RCC 7860 (cell line): Measurements from ENCODE around the gene DNAJA4.

Source experiments
- DNase-seq: peaks from one replicate; pipeline ENCODE4 v3.0.0-alpha.2; 2015; ENCODE audit warnings: low spot score
- FAIRE-seq: peaks from 2 replicates; lab custom pipeline; 2012; peaks lifted over from hg19 to GRCh38; lab: Jason Lieb, UNC

DNAJA4 gene

DNA sequence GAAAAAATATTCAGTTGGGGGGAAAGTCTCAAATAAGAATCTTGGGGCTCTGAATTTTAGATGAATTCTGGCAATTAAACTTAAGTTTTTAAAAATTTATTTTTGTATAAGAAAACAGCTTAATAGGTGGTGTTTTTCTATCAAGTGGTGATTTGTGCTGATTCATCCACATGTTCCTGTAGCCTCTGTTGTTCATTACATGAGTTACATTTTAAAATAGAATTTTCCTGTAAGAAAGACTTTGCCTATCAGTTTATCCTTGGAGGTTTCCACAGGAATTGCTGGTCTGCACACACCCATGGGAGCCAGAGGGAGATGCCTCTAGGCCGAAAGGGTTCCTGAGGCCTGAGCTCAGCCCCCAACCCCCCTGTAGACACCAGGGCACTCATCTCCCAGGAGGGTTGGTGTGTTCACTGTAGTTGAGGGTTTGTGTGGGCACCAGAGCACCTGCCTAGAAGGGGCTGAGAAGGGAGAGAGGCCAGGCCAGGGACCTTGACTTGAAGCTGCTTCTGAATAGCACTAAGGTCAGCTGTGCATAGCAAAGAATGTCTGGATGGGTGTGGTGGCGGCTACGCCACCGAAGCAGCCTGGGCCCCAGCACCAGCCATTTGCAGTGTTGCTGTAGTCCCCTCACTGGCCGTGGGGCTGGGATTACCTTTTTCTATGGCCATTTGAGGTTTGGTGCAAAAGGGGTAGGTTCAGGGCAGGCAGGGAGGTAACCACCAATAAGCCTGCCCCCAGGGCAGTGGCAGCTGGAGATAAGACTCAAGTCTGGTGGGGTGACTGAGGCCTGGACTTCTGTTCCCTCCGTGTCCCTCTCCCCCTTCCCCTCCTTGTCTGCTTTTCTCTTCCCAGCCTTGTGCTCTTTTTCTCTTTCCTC, 11.9 kb downstream of the DNAJA4 start:
- no peak for FAIRE-seq

DNA sequence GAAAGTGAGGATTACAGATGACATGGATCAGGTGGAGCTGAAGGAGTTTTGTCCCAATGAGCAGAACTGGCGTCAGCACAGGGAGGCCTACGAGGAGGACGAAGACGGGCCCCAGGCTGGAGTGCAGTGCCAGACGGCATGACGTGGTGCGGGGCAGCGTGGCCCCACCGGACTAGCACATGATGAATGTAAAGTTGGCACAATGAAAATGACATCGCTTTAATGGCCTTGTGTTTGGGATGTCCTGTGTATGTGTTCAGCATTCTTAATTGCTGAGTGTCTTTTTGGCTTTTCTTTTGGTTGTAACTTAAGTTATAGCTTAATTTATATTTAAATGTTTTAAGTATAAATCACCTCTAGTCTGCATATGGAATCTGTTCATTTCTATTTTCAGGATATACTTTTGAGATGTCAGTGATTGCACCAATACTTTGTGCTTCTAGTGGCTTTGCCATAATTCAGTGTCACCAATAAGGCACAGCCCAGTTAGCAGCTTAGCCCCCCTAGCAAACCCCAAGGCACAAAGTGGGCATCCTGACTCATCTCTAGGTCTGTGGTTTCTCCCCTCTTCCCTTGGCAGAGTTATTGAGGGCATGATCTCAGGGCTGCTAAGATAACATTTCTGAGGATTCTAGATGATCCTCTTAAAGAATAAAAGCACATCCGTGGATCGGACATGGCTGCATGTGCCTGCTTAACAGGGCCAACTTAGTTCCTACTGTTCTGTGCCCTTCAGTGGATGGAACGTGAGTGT, 16.1 kb downstream of the DNAJA4 start:
- no peak for DNase-seq
- no peak for FAIRE-seq

More for the DNA sequence above, 11.9 kb downstream of the DNAJA4 start:
- DNase-seq: no peak

DNA sequence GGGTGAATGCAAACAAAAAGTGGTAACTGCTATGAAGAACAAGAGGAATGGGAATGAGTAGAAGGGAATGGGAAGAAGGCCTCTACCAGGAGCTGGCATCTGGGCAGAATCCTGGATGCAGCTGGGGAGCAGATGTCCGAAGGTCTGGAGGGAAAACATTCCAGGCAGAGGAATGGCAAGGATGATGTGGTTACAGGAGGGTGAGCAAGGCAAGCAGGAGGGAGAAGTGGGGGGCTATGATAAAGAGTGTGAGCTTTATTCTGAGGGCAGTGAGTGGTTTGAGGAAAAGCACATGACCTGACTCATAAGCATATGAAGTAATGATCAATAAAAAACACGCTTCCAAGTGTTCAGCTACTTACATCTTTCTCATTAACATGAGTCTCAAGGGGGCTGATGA, 18.0 kb downstream of the DNAJA4 start:
- DNase-seq: no peak
- FAIRE-seq: no peak

DNA sequence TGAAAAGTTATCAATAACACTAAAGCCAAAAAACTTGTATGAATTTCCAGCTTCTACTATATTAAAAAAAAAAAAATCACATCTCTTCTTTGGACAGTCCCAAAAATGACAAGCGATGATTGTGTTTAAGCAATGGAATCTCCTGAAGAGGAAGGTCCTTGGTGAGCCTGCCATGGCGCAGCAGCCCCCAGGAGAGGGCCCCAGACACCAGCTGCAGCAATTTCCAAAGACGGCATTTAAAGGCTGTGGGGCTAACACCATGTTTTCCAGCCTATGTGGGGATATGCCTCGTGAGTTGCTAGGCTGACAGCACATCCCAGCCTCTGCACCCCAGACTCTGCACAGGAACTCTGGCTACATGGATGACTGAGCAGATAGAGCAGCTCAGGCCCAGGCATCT, 20.4 kb downstream of the DNAJA4 start:
- DNase-seq (no peak), FAIRE-seq (no peak)

DNA sequence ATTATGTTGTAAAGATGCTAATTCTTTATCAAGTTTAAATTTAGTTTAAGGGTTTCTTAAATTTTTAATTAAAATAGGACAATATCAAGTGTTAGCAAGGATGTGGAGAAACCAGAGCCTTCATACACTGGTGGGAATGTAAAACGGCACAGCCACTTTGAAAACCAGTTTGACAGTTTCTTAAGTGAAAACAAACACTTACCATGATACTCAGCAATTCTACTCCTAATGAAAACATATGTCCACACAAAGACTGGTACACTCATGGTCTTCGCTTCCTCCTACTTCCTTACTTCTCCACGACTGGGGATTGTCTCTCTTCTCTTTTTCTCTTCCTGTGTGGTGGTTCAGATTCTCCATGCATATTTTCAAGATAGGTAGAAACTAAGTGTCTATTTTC, 25.9 kb downstream of the DNAJA4 start:
- FAIRE-seq: no peak
- no peak for DNase-seq

DNA sequence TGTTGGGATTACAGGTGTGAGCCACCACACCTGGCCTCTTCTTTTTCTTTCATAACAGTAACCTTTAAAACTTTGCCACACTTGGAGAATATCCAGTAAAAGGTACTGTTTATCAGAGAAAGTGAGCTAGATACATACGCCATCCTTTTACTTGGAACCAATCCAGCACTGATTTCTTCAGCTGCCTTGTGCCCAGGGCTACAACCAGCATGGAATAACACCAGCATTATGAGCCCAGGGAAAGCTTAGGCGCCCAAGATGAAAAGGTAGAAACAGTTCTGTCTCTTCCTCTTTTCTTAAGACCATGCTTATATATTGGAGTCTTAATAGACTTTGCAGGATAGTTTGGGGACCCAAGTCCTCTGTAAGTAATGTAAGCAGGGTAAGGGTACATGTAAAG, 26.7 kb downstream of the DNAJA4 start:
- FAIRE-seq: no peak

DNA sequence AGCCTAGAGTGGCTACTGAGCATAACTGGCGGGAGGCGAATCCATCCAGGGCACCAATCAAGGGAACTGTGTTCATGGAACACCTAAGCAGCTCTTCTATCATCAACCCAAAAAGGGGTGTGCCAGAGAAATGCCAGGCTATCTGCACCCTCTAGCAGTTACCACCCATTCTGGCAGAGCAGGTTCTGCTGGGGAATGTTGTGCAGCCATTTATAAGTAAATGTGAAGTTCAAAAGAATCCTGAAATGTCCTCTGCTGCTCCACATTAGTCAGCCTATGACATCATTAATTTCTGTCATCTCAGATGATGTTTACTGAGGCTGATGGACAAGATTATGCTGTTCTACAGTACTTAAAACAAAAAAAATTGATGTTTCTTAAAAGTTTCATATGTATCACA, 27.3 kb downstream of the DNAJA4 start:
- FAIRE-seq: no peak

More for the DNA sequence above, 26.7 kb downstream of the DNAJA4 start:
- no peak for DNase-seq

DNA sequence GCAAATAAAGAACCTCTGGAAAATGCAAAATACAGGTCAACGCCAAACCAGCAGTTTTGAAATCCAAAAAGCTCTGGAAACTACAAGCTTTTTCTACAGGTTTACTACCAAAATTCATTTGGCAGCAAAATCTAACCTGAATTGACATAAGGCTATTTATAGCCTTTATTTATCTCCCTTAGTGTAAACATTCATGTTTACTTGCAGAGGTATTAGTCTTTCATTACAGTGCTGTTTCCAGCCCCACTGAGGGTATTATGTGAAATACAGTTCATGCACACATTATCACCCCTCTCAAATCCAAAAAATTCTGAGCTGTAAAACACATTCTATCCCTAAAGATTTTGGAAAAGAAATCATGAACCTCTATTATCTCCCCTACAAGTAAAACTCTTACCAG, 27.9 kb downstream of the DNAJA4 start:
- no peak for FAIRE-seq

More for the DNA sequence above, 27.3 kb downstream of the DNAJA4 start:
- DNase-seq: no peak

DNA sequence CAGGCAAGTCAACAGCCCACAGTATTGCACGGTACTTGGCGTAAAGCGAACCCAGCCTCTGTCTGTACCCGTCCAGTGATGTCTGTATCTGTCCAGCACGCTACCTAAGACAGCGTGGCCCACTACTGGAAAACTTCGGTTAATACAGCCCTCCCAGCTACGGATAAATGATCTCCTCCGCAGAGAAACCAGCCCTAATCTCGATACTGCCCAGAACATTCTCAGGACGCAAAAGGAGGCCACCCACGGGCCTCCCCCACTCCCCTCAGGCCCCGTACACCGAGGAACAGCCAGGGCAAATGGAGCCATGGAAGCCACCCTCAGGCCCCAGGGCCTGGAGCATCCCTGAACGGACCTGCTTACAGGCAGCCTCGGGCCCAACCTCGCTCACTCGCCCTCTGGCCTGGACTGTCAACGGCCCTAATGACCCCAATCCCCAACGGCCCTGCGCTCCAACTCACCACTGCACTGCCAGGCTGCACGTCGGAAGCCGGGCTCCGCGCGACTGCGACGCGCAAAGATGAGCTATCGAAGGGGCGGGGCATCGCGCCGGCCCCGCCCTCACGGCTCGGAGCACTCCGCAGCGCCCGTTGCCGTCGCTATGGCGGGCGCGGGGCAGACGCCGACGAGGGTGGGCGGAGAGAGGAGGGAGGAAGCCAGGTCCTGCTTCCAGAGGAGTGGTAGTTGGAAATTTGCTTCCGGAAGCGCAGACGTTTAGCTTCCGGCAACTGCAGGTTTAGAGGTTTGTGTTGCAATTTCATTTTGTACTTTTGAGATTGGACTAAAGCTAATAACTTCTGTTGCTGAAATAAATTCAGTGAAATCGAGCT, 35.0 kb downstream of the DNAJA4 start, which contains the start of gene SKIC8:
TSS of gene SKIC8 (minus strand) at position 509 of the 830 bp plus-strand sequence. CDS start 3,923 bp downstream, outside the sequence.
- DNase-seq (peak; percentile 85), FAIRE-seq (peak; percentile 39)

More for the DNA sequence above, 27.9 kb downstream of the DNAJA4 start:
- no peak for DNase-seq

DNA sequence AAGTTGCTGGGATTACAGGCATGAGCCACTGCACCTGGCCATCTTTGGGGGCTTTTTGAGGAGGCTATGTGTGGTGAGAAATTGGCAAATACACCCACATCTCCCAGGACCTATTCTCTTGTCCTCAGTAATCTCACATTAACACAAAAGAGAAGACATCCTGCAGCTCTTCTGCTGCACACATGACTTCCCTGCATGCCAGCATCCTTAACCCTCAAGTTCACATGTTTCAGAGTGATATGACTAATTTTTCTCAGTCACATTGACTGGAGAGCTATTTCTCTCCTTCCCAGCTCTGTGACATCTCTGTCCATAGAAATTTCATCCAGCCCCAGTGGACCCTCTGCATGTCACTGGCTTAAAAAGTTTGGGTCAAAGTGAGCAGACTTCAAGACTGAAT, 37.0 kb downstream of the DNAJA4 start:
- FAIRE-seq (no peak), DNase-seq (peak; percentile 38)

DNA sequence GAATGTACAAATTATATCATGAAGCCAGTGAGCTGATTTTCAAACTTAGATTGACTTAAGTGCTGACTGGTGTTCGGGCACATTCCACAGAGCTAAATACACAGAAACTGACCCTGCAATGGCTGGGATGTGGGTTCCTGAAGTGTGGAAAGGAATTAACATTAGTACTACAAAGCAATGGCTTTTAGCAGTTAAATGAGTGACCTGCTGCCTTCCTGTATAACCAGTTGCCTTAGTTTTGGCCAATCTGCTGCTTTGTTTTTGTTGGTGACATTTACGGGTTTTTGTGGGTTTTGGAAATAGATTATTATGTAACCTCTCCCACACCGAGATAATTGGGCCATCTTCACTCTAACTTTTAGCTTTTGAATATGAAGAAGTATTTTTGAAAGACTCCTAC, 37.5 kb downstream of the DNAJA4 start:
- DNase-seq (peak; percentile 21), FAIRE-seq (no peak)

DNA sequence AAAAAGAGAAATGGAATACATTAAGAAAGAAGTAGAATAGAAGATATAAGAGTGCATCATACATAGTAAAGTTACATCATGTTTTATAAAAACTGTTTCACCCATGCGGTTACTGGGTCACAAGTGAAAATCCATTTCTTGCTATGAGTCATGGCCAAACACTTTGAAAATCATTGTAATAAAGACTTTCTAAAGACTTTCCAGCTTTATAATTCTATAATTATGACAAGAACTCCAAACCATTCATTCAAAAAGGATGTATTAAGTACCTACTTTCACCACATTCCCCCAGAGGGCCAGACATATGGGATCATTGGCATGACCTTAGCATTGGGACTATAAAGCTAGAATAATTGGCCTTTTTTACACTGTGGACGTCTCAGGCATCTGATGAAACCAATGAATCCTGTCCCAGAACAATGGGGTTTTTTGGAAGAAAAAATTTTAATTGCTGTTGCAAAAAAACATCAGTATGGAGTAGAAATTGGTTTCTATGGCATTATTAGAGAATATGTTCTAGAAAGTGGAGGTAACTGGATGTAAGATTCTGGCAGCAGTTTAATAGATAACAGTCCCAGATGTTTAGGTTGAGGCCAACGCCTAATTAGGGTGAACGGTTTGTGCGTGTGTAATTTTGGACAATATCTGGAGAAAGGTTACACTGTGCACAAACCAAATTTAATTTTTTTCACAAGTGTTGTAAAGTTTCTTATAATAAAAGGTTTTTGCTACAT, 38.4 kb downstream of the DNAJA4 start:
- DNase-seq: peak; percentile 75
- peak; percentile 59 for FAIRE-seq

DNA sequence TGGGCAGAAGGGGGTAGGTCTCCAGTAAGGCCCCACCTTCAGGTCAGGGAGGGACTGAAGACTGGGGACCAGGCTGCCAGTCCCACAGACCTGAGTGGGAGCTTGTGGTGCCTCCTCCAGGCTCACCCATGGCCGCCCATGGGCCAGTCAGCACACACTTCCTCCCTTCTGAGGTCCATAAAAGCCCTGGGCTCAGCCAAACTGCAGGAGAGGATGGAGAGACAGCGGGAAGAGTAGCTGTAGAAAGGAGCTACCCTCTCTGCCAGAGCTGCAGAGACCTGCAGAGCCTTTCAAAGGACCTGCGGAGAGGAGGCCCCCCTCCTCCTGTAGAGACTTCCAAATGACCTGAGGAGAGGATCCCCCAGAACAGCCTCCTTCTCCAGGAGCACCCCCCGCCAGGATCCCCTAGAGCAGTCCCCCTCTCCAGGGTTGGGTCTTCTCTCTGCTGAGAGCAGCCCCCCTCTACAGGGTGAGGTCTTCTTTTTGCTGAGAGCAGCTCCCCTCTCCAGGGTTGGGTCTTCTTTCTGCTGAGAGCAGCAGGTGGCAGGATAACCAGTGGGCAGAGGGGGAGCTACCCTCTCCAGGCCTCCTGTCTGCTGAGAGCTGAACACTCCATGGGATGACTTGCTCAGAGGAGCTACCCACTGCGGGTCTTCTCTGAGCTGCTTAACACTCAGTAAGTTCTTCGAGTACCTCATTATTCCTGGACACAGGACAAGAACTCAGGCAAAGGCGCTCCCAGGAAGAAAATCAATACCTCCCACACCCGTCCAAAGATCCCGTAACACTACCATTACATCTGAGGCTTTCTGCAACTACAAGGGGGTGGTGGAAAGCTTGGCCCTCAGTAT, 40.1 kb downstream of the DNAJA4 start:
- FAIRE-seq (no peak), DNase-seq (no peak)

DNA sequence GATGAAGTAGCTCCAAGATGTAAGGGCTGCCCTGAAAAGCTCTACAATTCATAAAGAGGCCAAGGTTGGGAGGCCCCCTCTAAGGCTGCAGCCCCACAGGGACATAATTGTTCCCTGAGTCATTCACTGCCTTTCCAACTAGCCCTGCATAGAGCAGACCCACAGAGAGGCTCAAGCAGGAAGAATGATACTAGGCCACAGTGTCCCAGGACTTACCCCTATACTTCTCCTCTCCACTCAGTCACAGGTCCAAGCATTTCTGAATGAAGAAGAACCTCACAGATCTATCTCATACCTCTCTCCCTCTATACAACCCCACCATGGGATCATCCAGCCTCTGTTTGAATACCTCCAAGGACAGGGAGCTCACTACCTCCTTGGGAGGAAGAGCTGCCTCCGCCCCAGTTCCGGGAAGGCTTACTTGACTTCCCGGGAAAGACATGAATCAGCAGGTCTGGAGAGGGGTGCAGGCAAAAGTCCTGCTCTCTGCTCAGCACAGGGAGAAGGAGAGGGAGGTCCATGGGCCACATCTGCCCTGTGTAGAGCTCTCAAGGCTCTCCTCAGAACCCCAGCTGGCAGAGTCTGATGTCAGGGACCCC, 41.9 kb downstream of the DNAJA4 start:
- DNase-seq (peak; percentile 78), FAIRE-seq (no peak)

DNA sequence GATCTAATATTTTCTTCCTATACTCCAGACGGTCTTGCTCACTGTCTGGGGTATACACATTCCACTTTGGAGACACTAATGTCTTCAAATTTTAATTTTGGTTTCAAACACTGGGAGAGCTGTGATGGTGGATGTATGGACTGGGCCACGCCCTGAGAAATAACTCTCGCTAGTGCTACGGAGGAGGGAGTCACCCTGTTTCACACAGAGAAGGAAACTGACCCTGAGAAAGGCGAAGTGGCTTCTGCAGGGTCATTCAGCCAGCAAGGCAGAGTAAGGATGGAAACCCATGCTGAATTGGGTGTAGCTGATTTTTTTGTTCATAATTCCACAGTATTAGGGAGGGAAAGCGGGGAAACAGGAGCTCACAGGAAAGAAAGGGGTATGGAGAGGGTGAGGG, 43.6 kb downstream of the DNAJA4 start:
- FAIRE-seq (no peak), DNase-seq (no peak)

DNA sequence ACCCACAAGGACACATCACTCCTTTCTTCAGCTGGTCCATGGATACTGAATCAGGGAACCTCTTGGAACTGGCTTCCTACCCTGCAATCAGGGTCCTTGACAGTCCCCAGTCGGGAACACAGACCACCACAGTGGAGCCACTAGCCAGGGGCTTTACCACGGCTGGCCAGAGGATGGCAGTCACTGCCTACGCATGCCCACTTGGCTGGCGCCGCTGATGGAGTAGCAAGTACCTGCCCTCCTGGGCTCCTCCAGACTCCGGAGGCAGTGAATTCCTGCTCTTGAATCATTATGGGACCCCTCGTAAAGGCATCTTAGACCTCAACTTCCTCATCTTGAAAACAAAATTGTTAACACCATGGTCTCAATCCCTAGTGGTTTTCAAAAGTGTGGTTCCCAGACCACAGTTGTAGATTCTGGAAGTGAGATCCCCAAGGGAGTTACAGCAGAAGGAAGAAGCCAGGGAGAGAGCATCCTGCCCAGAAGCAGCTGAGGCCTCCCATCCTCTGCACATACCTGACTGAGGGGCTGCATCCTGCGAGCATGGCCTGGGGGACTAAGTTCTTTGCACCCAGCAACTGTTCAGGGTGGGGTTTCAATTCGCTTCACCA, 44.2 kb downstream of the DNAJA4 start:
- FAIRE-seq: no peak

DNA sequence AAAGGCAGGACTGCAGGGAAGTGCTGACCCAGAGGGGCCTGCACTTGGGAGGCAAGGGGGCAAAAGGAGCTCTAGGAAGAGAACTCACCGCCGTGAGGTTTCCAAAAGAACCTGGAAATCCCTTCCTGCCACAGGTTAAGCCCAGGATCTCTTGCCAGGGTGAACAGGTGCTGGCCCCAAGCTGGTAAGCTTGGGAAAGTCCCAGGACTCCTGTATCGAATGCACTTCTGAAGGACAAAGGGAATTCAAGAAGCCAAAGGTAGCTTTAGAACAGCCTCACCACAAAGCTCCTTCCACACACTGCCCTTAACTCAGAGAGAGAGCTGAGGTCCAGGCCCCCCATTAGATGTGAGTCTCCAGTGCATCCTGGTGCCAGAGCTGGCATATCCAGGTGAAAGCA, 46.9 kb downstream of the DNAJA4 start:
- FAIRE-seq: no peak

More for the DNA sequence above, 44.2 kb downstream of the DNAJA4 start:
- DNase-seq: peak; percentile 27

DNA sequence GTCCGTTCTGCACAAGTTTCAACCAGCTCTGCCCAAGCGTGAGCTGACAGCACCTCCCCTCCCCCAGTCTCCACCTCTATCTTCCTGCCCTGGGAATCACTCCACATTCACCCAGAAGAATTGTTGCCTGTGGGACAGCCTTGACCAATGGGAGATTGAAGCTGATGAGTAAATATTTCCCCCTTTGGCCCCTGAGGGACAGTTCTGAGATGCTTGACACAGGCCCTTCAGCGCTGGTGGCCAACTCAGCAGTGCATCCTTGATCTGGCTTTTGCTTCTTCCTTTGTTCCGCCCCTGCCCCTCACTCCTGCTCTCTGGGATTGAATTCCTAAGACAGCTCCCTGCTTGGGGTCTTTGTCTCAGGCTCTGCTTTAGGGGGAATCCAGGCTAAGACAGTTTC, 48.2 kb downstream of the DNAJA4 start:
- FAIRE-seq: no peak
- no peak for DNase-seq

More for the DNA sequence above, 46.9 kb downstream of the DNAJA4 start:
- no peak for DNase-seq
